GM18499 (cell line): ENCODE results near the gene RIPK1.
"Not testable (repeated sequence)": the region's sequence is repeated elsewhere in the genome, so short reads cannot be mapped to it uniquely, and the experiment has no call there.

ENCODE experiments used
- ATAC-seq: cut with Tn5 transposase; IDR thresholded peaks from one replicate; pipeline ENCODE4 v1.9.1; 2021; ENCODE audit warnings: moderate number of reproducible peaks; ENCODE audit not compliant: insufficient read depth, unreplicated experiment

The RIPK1 gene

GRCh38 chr6:3045369-3045768, 22.9 kb upstream of the RIPK1 start:
- ATAC-seq = no peak

GRCh38 chr6:3045777-3046176, 22.5 kb upstream of the RIPK1 start:
- ATAC-seq = no peak

- ATAC-seq = no peak
These were observed 22.0 kb upstream of the RIPK1 start for GRCh38 chr6:3046295-3046694.

- ATAC-seq = not testable (repeated sequence)
These were observed 20.3 kb upstream of the RIPK1 start for GRCh38 chr6:3048009-3048408.

- no peak for ATAC-seq
These were observed 15.6 kb upstream of the RIPK1 start for GRCh38 chr6:3052481-3053230.

- ATAC-seq = no peak
These were observed 15.1 kb upstream of the RIPK1 start for GRCh38 chr6:3053231-3053508.

- ATAC-seq = not testable (repeated sequence)
These were observed 13.8 kb upstream of the RIPK1 start for GRCh38 chr6:3054229-3055157.

- not testable (repeated sequence) for ATAC-seq
These were observed 13.2 kb upstream of the RIPK1 start for GRCh38 chr6:3055158-3055499.

- ATAC-seq = no peak
These were observed 11.1 kb upstream of the RIPK1 start for GRCh38 chr6:3057063-3057770.

- ATAC-seq = no peak
These were observed 9.3 kb upstream of the RIPK1 start for GRCh38 chr6:3058957-3059356.

- ATAC-seq = not testable (repeated sequence)
These were observed 8.2 kb upstream of the RIPK1 start for GRCh38 chr6:3060092-3060491.

- no peak for ATAC-seq
These were observed 6.8 kb upstream of the RIPK1 start for GRCh38 chr6:3061501-3061941.

- ATAC-seq = not testable (repeated sequence)
These were observed 5.0 kb upstream of the RIPK1 start for GRCh38 chr6:3063340-3063732.

- no peak for ATAC-seq
These were observed 4.3 kb upstream of the RIPK1 start for GRCh38 chr6:3063733-3064700.

- ATAC-seq = no peak
These were observed 3.3 kb downstream of the RIPK1 start for GRCh38 chr6:3071568-3071967.

GRCh38 chr6:3072798-3073197, 4.5 kb downstream of the RIPK1 start:
- no peak for ATAC-seq

- no peak for ATAC-seq
These were observed 5.1 kb downstream of the RIPK1 start for GRCh38 chr6:3073382-3073781.

GRCh38 chr6:3075772-3076113, 7.4 kb downstream of the RIPK1 start:
- ATAC-seq = no peak

- ATAC-seq = no peak
These were observed 8.0 kb downstream of the RIPK1 start for GRCh38 chr6:3076320-3076719.

GRCh38 chr6:3077430-3077829, 9.1 kb downstream of the RIPK1 start:
- no peak for ATAC-seq
